Natural killer cell treated with Interleukin-12 subunit alpha and Interleukin-12 subunit beta and Interleukin-15 and Interleukin-18, amount 100 ng/mL, for 72 hours (primary cell): ENCODE results near the gene RAET1E. TPM values are rescaled to one million over a fixed set of nuclear protein-coding genes. Genes with fewer than 3 reads are reported as not detected.
"Not testable (repeated sequence)": the region's sequence is repeated elsewhere in the genome, so short reads cannot be mapped to it uniquely, and the experiment has no call there.

Experiments used
- ATAC-seq, 2 donors: fragments of 150-1000 bp; cut with Tn5 transposase in 1 of 2; sonication (Bioruptor Pico), chemical (Tn5 transposase) in 1 of 2; 2 replicates each; pipeline ENCODE4 v1.10.0; 2021
- DNase-seq: peaks from one replicate; pipeline ENCODE4 v3.0.0; 2022; ENCODE audit warnings: low spot score
- H3K27ac Mint-ChIP-seq, 2 donors: 1 replicate in 1 of 2; 2 replicates in 1 of 2; pipeline ENCODE4 v1.8.0; 2022; ENCODE audit warnings: mixed read lengths in 2 of 2, mild to moderate bottlenecking in 1 of 2, moderate library complexity in 1 of 2
- H3K27me3 Mint-ChIP-seq, 2 donors: 1 replicate in 1 of 2; 2 replicates in 1 of 2; pipeline ENCODE4 v1.8.0; 2022; ENCODE audit warnings: mixed read lengths in 2 of 2
- H3K36me3 Mint-ChIP-seq: one replicate; pipeline ENCODE4 v1.8.0; 2022; ENCODE audit warnings: mixed read lengths
- H3K4me1 Mint-ChIP-seq, 2 donors: 1 replicate in 1 of 2; 2 replicates in 1 of 2; pipeline ENCODE4 v1.8.0; 2022; ENCODE audit warnings: low read depth in 2 of 2, mixed read lengths in 2 of 2, mild to moderate bottlenecking in 1 of 2
- H3K4me3 Mint-ChIP-seq: one replicate; pipeline ENCODE4 v1.8.0; 2022; ENCODE audit warnings: mixed read lengths
- H3K9me3 Mint-ChIP-seq: 2 replicates; pipeline ENCODE4 v1.8.0; 2022; ENCODE audit warnings: mixed read lengths
- total RNA-seq, 2 donors: library from RNA; stranded (reverse); gene quantifications; one replicate each; pipeline ENCODE4 v1.2.3, GENCODE V29; 2022

Gene RAET1E
- total RNA-seq, 2 donors from 2014 or later: not detected

GRCh38 chr6:149899486-149899885 lies 1.6 kb upstream of the RAET1E start:
- Mint-ChIP-seq H3K36me3 (no peaks in the 10 kb centered on the region), H3K4me3 (no peak overlapping the region), H3K4me1 (peaks cover 0 to 5% of the 10 kb centered on the region in 2 donors), H3K27ac (no peak overlapping the region), H3K9me3 (no peaks in the 10 kb centered on the region), H3K27me3 (peaks cover 4 to 9% of the 10 kb centered on the region in 2 donors)
- DNase-seq: no peak
- ATAC-seq: no peak

GRCh38 chr6:149898966-149899365 lies 1.1 kb upstream of the RAET1E start:
- Mint-ChIP-seq H3K4me3 (no peak overlapping the region), H3K36me3 (no peaks in the 10 kb centered on the region), H3K27ac (no peak overlapping the region), H3K4me1 (peaks cover 0 to 5% of the 10 kb centered on the region in 2 donors), H3K27me3 (peaks cover 6 to 13% of the 10 kb centered on the region in 2 donors), H3K9me3 (no peaks in the 10 kb centered on the region)
- no peak for DNase-seq
- no peak for ATAC-seq

DNA sequence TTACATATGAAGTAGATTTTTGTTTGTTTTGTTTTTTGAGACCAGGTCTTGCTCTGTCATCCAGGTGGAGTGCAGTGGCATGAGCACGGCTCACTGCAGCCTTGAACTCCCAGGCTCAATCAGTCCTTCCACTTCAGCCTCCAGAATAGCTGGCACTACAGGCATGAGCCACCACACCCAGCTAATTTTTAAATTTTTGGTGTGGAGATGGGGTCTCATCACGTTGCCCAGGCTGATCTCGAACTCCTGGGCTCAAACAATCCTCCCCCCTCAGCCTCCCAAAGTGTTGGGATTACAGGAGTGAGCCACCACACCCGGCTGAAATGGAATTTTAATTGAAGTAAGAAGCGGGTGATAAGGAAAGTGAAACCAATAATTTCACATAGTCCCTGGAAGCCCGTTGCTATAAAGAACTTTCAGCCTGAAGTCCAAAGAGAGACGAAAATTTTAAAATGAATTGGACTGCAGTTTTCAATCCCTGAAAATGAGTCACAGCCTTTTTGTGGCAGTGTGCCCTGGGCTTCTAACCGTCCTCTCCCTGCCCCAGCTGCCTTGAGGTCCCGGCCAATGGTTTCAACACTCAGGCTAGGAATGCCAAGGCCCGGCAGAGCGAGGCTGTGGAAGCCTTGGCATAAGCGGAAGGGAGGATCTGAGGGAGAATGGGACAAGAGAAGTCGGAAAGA lies 757 bp downstream of the RAET1E start:
- H3K36me3 Mint-ChIP-seq: no peaks in the 10 kb centered on the region
- H3K9me3 Mint-ChIP-seq: no peaks in the 10 kb centered on the region
- no peak for ATAC-seq
- H3K4me3 Mint-ChIP-seq: peak overlapping the region; percentile 18
- H3K27me3 Mint-ChIP-seq: peaks cover 13 to 18% of the 10 kb centered on the region in 2 donors
- H3K4me1 Mint-ChIP-seq: peaks cover 0 to 5% of the 10 kb centered on the region in 2 donors
- DNase-seq: no peak
- H3K27ac Mint-ChIP-seq: no peak overlapping the region

GRCh38 chr6:149896491-149896890 lies 1.4 kb downstream of the RAET1E start:
- Mint-ChIP-seq H3K9me3 (no peaks in the 10 kb centered on the region), H3K27me3 (peaks cover 16 to 20% of the 10 kb centered on the region in 2 donors), H3K27ac (no peak overlapping the region), H3K36me3 (no peaks in the 10 kb centered on the region), H3K4me1 (peaks cover 0 to 5% of the 10 kb centered on the region in 2 donors), H3K4me3 (no peak overlapping the region)
- ATAC-seq: peak in 1 of 2 donors; percentile 49
- no peak for DNase-seq

GRCh38 chr6:149895833-149896271 lies 2.1 kb downstream of the RAET1E start:
- H3K36me3 Mint-ChIP-seq: no peaks in the 10 kb centered on the region
- DNase-seq (no peak), ATAC-seq (peak; percentile 36 to 59)
- H3K4me3 Mint-ChIP-seq: no peak overlapping the region
- peaks cover 0 to 5% of the 10 kb centered on the region in 2 donors for H3K4me1 Mint-ChIP-seq
- H3K27ac Mint-ChIP-seq: no peak overlapping the region
- peaks cover 16 to 25% of the 10 kb centered on the region in 2 donors for H3K27me3 Mint-ChIP-seq
- H3K9me3 Mint-ChIP-seq: no peaks in the 10 kb centered on the region

- peaks cover 0 to 5% of the 10 kb centered on the region in 2 donors for H3K4me1 Mint-ChIP-seq
- ATAC-seq (no peak), DNase-seq (no peak)
- H3K27ac Mint-ChIP-seq: no peak overlapping the region
- peaks cover 16 to 25% of the 10 kb centered on the region in 2 donors for H3K27me3 Mint-ChIP-seq
- no peaks in the 10 kb centered on the region for H3K36me3 Mint-ChIP-seq
- H3K4me3 Mint-ChIP-seq: no peak overlapping the region
- no peaks in the 10 kb centered on the region for H3K9me3 Mint-ChIP-seq
Observed at GRCh38 chr6:149895048-149895590, 2.8 kb downstream of the RAET1E start.

GRCh38 chr6:149891864-149892263 lies 6.0 kb downstream of the RAET1E start:
- H3K9me3 Mint-ChIP-seq, H3K27ac Mint-ChIP-seq, H3K4me3 Mint-ChIP-seq, DNase-seq, H3K36me3 Mint-ChIP-seq, H3K4me1 Mint-ChIP-seq, ATAC-seq: not testable (repeated sequence)
- peaks cover 28 to 29% of the 10 kb centered on the region in 2 donors for H3K27me3 Mint-ChIP-seq

DNA sequence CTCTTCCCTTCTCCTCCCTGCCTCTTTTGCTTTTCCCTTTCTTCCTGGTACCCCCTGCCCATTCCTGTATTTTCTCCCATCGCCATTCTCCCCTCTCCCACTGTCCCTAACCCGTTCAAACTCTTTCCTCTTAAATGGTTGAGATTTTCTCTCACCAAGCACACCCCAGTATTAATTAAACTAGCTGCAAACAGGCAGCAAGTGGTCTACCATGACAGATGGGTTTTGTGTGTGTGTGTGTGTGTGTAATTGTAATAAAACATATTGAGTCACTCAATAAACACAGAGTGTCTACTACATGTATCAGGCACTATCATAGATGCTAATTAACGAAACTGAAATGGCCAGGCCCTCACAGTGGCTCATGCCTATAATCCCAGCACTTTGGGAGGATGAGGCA lies 6.7 kb downstream of the RAET1E start:
- ATAC-seq (no peak), DNase-seq (no peak)
- Mint-ChIP-seq H3K27ac (no peak overlapping the region), H3K4me3 (no peak overlapping the region), H3K36me3 (no peaks in the 10 kb centered on the region), H3K27me3 (peaks cover 29 to 30% of the 10 kb centered on the region in 2 donors), H3K9me3 (no peaks in the 10 kb centered on the region), H3K4me1 (no peaks in the 10 kb centered on the region)

GRCh38 chr6:149890629-149891045 lies 7.3 kb downstream of the RAET1E start:
- H3K27me3 Mint-ChIP-seq: peaks cover 29 to 30% of the 10 kb centered on the region in 2 donors
- H3K4me3 Mint-ChIP-seq: no peak overlapping the region
- H3K36me3 Mint-ChIP-seq: no peaks in the 10 kb centered on the region
- no peaks in the 10 kb centered on the region for H3K9me3 Mint-ChIP-seq
- DNase-seq (no peak), ATAC-seq (peak in 1 of 2 donors; percentile 40)
- H3K27ac Mint-ChIP-seq: no peak overlapping the region
- H3K4me1 Mint-ChIP-seq: no peaks in the 10 kb centered on the region

- peaks cover 25 to 27% of the 10 kb centered on the region in 2 donors for H3K27me3 Mint-ChIP-seq
Observed at GRCh38 chr6:149889326-149889725, 8.6 kb downstream of the RAET1E start.

DNA sequence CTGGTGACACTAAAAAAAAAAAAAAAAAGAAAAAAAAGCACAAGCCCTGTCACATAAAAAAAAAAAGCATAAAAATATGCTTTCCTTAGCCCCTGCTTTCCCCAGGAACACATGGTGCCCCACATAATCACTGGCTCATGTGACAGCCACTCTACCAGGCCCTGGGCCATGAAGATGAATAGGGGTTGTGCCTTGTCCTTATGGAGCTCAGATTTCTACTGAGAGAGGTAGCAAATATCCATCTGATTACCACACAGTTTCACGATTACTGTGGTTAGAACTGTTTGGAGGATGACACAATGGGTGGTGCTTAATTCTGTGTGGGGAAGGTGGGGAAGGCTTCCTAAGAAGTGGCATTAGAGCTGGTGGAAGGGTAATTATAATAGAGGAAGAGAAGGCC lies 9.3 kb downstream of the RAET1E start:
- Mint-ChIP-seq H3K4me1 (no peaks in the 10 kb centered on the region), H3K36me3 (no peaks in the 10 kb centered on the region)

More at GRCh38 chr6:149889326-149889725, 8.6 kb downstream of the RAET1E start:
- Mint-ChIP-seq H3K9me3 (no peaks in the 10 kb centered on the region), H3K4me1 (no peaks in the 10 kb centered on the region), H3K4me3 (no peak overlapping the region), H3K36me3 (no peaks in the 10 kb centered on the region), H3K27ac (no peak overlapping the region)
- DNase-seq (no peak), ATAC-seq (no peak)

GRCh38 chr6:149888093-149888492 lies 9.8 kb downstream of the RAET1E start:
- no peak for ATAC-seq
- Mint-ChIP-seq H3K9me3 (no peaks in the 10 kb centered on the region), H3K27ac (no peak overlapping the region), H3K4me3 (no peak overlapping the region), H3K36me3 (no peaks in the 10 kb centered on the region), H3K27me3 (peaks cover 22 to 24% of the 10 kb centered on the region in 2 donors), H3K4me1 (no peaks in the 10 kb centered on the region)
- no peak for DNase-seq

More for the DNA sequence above, 9.3 kb downstream of the RAET1E start:
- Mint-ChIP-seq H3K9me3 (no peaks in the 10 kb centered on the region), H3K4me3 (no peak overlapping the region), H3K27me3 (peaks cover 22 to 29% of the 10 kb centered on the region in 2 donors), H3K27ac (no peak overlapping the region)
- ATAC-seq: no peak
- no peak for DNase-seq

GRCh38 chr6:149887343-149887742 lies 10.6 kb downstream of the RAET1E start:
- ATAC-seq (no peak), DNase-seq (no peak)
- no peaks in the 10 kb centered on the region for H3K4me1 Mint-ChIP-seq
- peaks cover 18 to 22% of the 10 kb centered on the region in 2 donors for H3K27me3 Mint-ChIP-seq
- no peak overlapping the region for H3K27ac Mint-ChIP-seq
- no peaks in the 10 kb centered on the region for H3K9me3 Mint-ChIP-seq
- H3K4me3 Mint-ChIP-seq: no peak overlapping the region
- H3K36me3 Mint-ChIP-seq: no peaks in the 10 kb centered on the region

DNA sequence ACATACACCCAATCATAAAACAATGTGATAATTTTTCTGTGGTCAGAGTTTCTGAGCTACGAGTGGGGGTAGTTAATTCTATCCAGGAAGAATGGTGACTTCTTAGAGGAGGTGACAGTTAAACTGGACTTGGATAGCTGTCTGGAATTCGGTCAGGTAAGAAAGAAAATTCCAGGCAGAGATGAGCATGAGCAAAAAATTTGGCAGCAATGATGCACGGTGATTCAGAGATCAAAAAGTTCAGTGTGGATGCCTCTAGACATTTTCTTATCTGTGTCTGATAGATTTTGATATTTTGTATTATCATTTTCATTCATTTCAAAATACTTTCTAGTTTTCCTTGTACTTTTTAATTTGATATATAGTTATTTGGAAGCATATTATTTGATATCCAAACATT lies 12.0 kb downstream of the RAET1E start:
- no peaks in the 10 kb centered on the region for H3K36me3 Mint-ChIP-seq
- no peaks in the 10 kb centered on the region for H3K9me3 Mint-ChIP-seq
- H3K27me3 Mint-ChIP-seq: peaks cover 18 to 22% of the 10 kb centered on the region in 2 donors

More for the DNA sequence above, 12.0 kb downstream of the RAET1E start:
- H3K4me1 Mint-ChIP-seq: no peaks in the 10 kb centered on the region
- ATAC-seq (no peak), DNase-seq (no peak)
- no peak overlapping the region for H3K4me3 Mint-ChIP-seq
- no peak overlapping the region for H3K27ac Mint-ChIP-seq
